Activated CD8-positive, alpha-beta memory T cell treated with anti-CD3 and anti-CD28 coated beads, Interleukin-2, amount 50 U/mL, for 1 hour (primary cell): Measurements from ENCODE around the gene TPK1.
"Not testable (repeated sequence)": the region's sequence is repeated elsewhere in the genome, so short reads cannot be mapped to it uniquely, and the experiment has no call there.

Experiments
- DNase-seq: peaks from one replicate; pipeline ENCODE4 v3.0.0-alpha.2; 2020; ENCODE audit errors: extremely low read depth

TPK1 gene

GRCh38 chr7:144629598-144629997 lies 206.3 kb downstream of the TPK1 start:
- no peak for DNase-seq

- DNase-seq = no peak
These were observed 206.8 kb downstream of the TPK1 start for GRCh38 chr7:144629011-144629410.

- DNase-seq = no peak
These were observed 207.7 kb downstream of the TPK1 start for GRCh38 chr7:144628176-144628575.

- DNase-seq = no peak
These were observed 213.1 kb downstream of the TPK1 start for GRCh38 chr7:144622745-144623144.

GRCh38 chr7:144606261-144606660 lies 229.6 kb downstream of the TPK1 start:
- DNase-seq = no peak

- no peak for DNase-seq
These were observed 238.9 kb downstream of the TPK1 start for GRCh38 chr7:144596953-144597352.

- no peak for DNase-seq
These were observed 241.3 kb downstream of the TPK1 start for GRCh38 chr7:144594580-144594979.

GRCh38 chr7:144588559-144589051 lies 247.2 kb downstream of the TPK1 start:
- DNase-seq = no peak

GRCh38 chr7:144587701-144588100 lies 248.2 kb downstream of the TPK1 start:
- DNase-seq = no peak

GRCh38 chr7:144584726-144585125 lies 251.1 kb downstream of the TPK1 start:
- DNase-seq = no peak

- no peak for DNase-seq
These were observed 256.2 kb downstream of the TPK1 start for GRCh38 chr7:144579687-144580086.

GRCh38 chr7:144575456-144575855 lies 260.4 kb downstream of the TPK1 start:
- DNase-seq = no peak

- not testable (repeated sequence) for DNase-seq
These were observed 261.1 kb downstream of the TPK1 start for GRCh38 chr7:144574753-144575152.

- no peak for DNase-seq
These were observed 267.6 kb downstream of the TPK1 start for GRCh38 chr7:144568233-144568632.

- no peak for DNase-seq
These were observed 270.3 kb downstream of the TPK1 start for GRCh38 chr7:144565586-144565985.

- DNase-seq = no peak
These were observed 286.0 kb downstream of the TPK1 start for GRCh38 chr7:144549861-144550260.

GRCh38 chr7:144548556-144548955 lies 287.3 kb downstream of the TPK1 start:
- no peak for DNase-seq

GRCh38 chr7:144547888-144548287 lies 288.0 kb downstream of the TPK1 start:
- no peak for DNase-seq

GRCh38 chr7:144546782-144547181 lies 289.1 kb downstream of the TPK1 start:
- no peak for DNase-seq

- DNase-seq = no peak
These were observed 290.5 kb downstream of the TPK1 start for GRCh38 chr7:144545330-144545729.

GRCh38 chr7:144534655-144535395 lies 301.0 kb downstream of the TPK1 start:
- DNase-seq = no peak

GRCh38 chr7:144534196-144534595 lies 301.7 kb downstream of the TPK1 start:
- DNase-seq = no peak

GRCh38 chr7:144531181-144531580 lies 304.7 kb downstream of the TPK1 start:
- no peak for DNase-seq
